NCI-H774 (cell line): ENCODE measurements around the gene PRMT5.
"Not testable (repeated sequence)": the region's sequence is repeated elsewhere in the genome, so short reads cannot be mapped to it uniquely, and the experiment has no call there.

Experiments
- DNase-seq: peaks from one replicate; lab custom pipeline; 2025; lab: John Stamatoyannopoulos, UW

PRMT5 gene

GRCh38 chr14:22929104-22929960 lies at the start of gene PRMT5:
Gene PRMT5, minus strand, starts transcription at chr14:22929376. Its CDS starts 15 bp downstream, at chr14:22929361.
- DNase-seq: peak; percentile 99

- DNase-seq: no peak
These were observed 49.3 kb upstream of the PRMT5 start for GRCh38 chr14:22978487-22978837.

DNA sequence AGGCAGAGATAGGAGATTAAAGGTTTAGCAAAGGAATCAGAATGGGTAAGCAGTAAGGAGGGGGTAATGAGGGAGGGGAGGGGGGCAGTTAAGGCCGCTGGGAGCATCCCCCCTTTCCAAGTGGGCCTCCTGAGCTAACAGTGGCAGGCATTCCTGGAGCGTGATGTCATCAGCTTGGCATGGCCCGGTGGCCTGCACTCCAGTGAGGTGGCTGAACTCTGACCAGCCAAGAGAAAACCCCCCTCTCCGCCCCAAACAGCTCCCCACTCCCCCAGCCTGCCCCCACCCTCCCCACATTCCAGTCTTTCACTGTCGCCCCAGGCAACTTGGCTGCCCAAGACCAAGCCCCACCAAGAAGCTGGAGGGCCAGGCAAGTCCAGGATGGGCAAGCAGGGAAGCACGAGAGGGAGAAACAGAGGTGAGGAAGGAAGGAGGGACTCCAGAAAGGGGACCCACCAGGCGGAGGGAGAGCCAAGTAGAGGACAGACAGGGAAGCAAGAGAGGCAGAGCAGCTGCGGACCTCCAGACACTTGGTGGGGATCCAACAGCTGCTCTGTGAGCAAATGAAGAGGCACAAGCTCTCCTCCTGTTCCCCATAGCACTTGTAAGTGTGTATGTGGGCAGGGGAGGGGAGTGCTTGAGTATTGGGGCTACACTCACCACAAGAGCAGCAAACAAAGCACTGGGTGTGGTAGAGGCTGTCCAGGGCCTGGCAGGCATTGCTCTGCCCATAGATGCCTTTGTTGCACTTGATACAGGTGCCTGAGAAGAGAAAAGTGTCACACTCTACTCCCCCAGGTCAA lies 48.7 kb upstream of the PRMT5 start:
- no peak for DNase-seq

DNA sequence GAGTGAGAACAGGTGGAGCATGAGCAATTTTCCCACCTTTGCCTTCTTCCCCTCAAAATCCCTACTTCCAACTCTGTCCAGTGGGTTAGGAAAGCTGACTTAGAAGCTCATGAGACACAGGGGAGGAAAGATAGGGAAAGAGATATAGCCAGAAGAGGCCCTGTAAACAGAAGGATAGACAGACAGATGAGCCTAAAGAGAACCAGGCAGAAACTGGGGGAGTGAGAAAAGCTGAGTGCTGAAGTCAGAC lies 48.2 kb upstream of the PRMT5 start:
- DNase-seq: no peak

DNA sequence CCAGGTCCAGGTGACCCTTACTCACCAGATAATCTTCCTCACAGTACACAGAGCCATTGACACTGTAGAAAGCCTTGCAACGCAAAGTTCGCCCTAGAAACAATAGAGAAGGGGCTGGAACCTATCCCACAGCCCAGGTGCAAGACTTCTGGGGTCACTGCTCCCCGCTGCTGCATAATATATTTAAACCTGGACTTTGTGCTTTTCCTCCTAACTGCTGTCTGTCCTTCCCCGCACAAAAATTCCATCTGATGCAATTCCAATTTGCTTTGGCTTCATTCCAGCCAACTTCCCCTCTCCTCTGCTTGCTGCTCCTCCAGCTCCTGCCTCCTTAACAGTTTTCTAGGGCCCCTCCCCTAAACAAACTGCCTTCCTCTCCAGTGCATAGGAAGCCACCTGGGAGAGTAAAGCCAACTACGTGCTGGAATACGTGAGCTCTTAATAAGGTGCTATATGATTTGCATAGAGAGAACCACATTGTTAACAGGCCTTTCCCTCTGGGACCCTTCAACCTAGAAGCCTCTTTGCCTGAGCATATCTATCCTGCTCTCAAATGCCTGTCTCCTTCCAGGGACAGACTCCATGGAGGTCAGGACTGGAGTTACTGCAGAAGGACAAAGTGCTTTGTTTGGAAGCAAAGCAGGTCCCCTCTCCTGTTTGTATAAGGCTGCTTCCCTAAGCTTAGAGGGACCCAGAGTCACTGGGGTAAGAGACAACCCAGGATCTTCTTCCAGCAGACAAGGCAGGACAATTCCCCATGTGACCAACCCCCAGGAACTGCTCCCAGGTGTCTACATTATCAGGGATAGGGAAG lies 47.7 kb upstream of the PRMT5 start:
- no peak for DNase-seq

GRCh38 chr14:22974530-22975313 lies 45.5 kb upstream of the PRMT5 start:
- no peak for DNase-seq

GRCh38 chr14:22973217-22974032 lies 44.2 kb upstream of the PRMT5 start:
- no peak for DNase-seq

- no peak for DNase-seq
These were observed 43.2 kb upstream of the PRMT5 start for GRCh38 chr14:22972313-22972930.

- no peak for DNase-seq
These were observed 42.0 kb upstream of the PRMT5 start for GRCh38 chr14:22971152-22971551.

GRCh38 chr14:22966783-22967269 lies 37.6 kb upstream of the PRMT5 start:
- DNase-seq: no peak

DNA sequence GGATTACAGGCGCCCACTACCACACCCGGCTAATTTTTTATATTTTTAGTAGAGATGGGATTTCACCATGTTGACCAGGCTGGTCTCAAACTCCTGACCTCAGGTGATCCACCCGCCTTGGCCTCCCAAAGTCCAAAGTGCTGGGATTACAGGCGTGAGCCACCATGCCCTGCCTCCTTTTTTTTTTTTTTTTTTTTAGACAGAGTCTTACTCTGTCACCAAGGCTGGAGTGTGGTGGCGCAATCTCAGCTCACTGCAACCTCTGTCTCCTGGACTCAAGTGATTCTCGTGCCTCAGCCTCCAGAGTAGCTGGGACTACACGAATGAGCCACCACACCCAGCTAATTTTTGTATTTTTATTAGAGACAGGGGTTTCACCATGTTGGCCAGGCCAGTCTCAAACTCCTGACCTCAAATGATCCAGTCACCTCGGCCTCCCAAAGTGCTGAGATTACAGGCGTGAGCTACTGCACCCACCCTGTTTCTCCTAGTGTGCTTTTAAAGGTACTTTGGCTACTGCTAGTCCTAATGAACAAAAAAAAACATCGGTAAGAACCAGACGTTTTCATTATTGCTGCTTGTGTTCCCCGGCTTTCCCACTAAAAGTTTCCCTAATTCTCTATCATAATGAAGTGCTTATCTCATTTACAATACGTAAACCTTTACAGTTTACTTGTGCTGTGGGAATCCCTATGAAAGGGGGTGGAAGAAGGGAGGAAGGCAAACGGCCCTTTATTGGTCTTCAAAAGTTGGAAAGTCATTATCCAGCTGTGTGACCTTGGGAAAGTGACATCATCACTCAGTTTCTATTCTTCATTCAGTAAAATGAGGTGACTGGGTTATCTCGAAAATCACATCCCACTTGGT lies 37.0 kb upstream of the PRMT5 start:
- not testable (repeated sequence) for DNase-seq

GRCh38 chr14:22962061-22962676 lies 33.0 kb upstream of the PRMT5 start:
- no peak for DNase-seq

- no peak for DNase-seq
These were observed 26.8 kb upstream of the PRMT5 start for GRCh38 chr14:22955702-22956569.

DNA sequence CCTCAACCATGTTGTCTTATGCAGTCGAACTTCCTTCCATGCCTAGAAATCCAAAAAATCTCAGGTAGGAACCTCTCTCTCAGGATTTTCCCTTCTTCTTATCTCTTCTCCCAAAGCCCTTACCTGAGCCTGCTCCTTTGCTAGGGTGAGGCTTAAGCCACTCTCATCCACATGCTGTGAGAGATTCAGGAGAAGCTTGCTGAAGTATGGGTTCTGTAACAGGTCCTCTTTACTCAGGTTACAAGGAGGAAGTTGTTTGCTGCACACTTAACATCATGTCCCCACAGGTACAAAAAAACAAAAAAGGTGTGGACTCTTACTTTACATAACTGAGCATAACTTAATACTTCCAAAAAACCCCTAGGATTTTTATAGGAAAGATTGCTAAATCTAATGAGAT lies 23.2 kb upstream of the PRMT5 start:
- DNase-seq: no peak

- DNase-seq: not testable (repeated sequence)
These were observed 22.6 kb upstream of the PRMT5 start for GRCh38 chr14:22951795-22952194.

- DNase-seq: no peak
These were observed 16.5 kb upstream of the PRMT5 start for GRCh38 chr14:22945642-22946041.

GRCh38 chr14:22939684-22940083 lies 10.5 kb upstream of the PRMT5 start:
- no peak for DNase-seq

- no peak for DNase-seq
These were observed 6.0 kb upstream of the PRMT5 start for GRCh38 chr14:22935156-22935555.
